ENCODE measurements around the gene FOXP1. TPM values are rescaled to one million over a fixed set of nuclear protein-coding genes. Genes with fewer than 3 reads are reported as not detected.

The FOXP1 gene
- total and polyA plus RNA-seq, 5 experiments from 2014 or later = 280 to 443 (median 382) TPM

GRCh38 chr3:71206305-71207165 is 377.0 kb downstream of the FOXP1 start:
- peak overlapping the region in 3 of 10 donors; percentile 4 to 13 (median 11) for H3K4me3 Mint-ChIP-seq
- no peaks in the 10 kb centered on the region for H3K27me3 Mint-ChIP-seq
- POLR2A ChIA-PET = no interaction called here

GRCh38 chr3:71203727-71204488 is 379.6 kb downstream of the FOXP1 start:
- no peaks in the 10 kb centered on the region for H3K27me3 Mint-ChIP-seq
- ATAC-seq (peak in 1 of 2 donors; percentile 6), DNase-seq (no peak)
- POLR2A ChIA-PET = interaction anchor here (0.7 to 0.9 kb wide), 2 partner anchors 10 to 48 kb away, joined by 3 read pairs; no protein-coding TSS in a partner anchor
- no peaks in the 10 kb centered on the region for H3K9me3 Mint-ChIP-seq
- H3K27ac Mint-ChIP-seq = peak overlapping the region; percentile 30 to 83 (median 62)
- peaks cover 44 to 87% (median 83%) of the 10 kb centered on the region in 4 donors for H3K4me1 Mint-ChIP-seq
- peak overlapping the region in 5 of 10 donors; percentile 15 to 63 (median 52) for H3K4me3 Mint-ChIP-seq
- peaks cover 0 to 26% (median 0%) of the 10 kb centered on the region in 3 donors for H3K36me3 Mint-ChIP-seq

More at GRCh38 chr3:71206305-71207165, 377.0 kb downstream of the FOXP1 start:
- Mint-ChIP-seq H3K9me3 (no peaks in the 10 kb centered on the region), H3K27ac (peak overlapping the region in 8 of 10 donors; percentile 16 to 84 (median 50)), H3K36me3 (peaks cover 0 to 26% (median 4%) of the 10 kb centered on the region in 3 donors), H3K4me1 (peaks cover 54 to 96% (median 95%) of the 10 kb centered on the region in 4 donors)
- ATAC-seq (no peak), DNase-seq (no peak)

GRCh38 chr3:71202848-71203533 is 380.5 kb downstream of the FOXP1 start:
- peaks cover 0 to 25% (median 1%) of the 10 kb centered on the region in 3 donors for H3K36me3 Mint-ChIP-seq
- ATAC-seq (peak in 1 of 2 donors; percentile 25), DNase-seq (no peak)
- POLR2A ChIA-PET = interaction anchor here (0.7 kb wide), 1 partner anchor 49 kb away, joined by 3 read pairs; no protein-coding TSS in a partner anchor
- H3K9me3 Mint-ChIP-seq = no peaks in the 10 kb centered on the region
- peak overlapping the region; percentile 1 to 83 (median 38) for H3K27ac Mint-ChIP-seq
- H3K4me3 Mint-ChIP-seq = no peak overlapping the region
- no peaks in the 10 kb centered on the region for H3K27me3 Mint-ChIP-seq
- peaks cover 37 to 80% (median 74%) of the 10 kb centered on the region in 4 donors for H3K4me1 Mint-ChIP-seq

GRCh38 chr3:71201939-71202338 is 381.6 kb downstream of the FOXP1 start:
- ATAC-seq = no peak
- peaks cover 30 to 79% (median 72%) of the 10 kb centered on the region in 4 donors for H3K4me1 Mint-ChIP-seq
- peaks cover 0 to 31% (median 9%) of the 10 kb centered on the region in 3 donors for H3K36me3 Mint-ChIP-seq
- H3K27ac Mint-ChIP-seq = peak overlapping the region in 9 of 10 donors; percentile 18 to 80 (median 70)
- DNase-seq = no peak
- no peaks in the 10 kb centered on the region for H3K9me3 Mint-ChIP-seq
- no peak overlapping the region for H3K4me3 Mint-ChIP-seq
- no peaks in the 10 kb centered on the region for H3K27me3 Mint-ChIP-seq
- POLR2A ChIA-PET = no interaction called here

- H3K9me3 Mint-ChIP-seq = no peaks in the 10 kb centered on the region
- peaks cover 21 to 70% (median 61%) of the 10 kb centered on the region in 4 donors for H3K4me1 Mint-ChIP-seq
- H3K4me3 Mint-ChIP-seq = peak overlapping the region in 1 of 10 donors; percentile 39
- no peaks in the 10 kb centered on the region for H3K27me3 Mint-ChIP-seq
- ATAC-seq (no peak), DNase-seq (no peak)
- H3K36me3 Mint-ChIP-seq = peaks cover 4 to 61% (median 34%) of the 10 kb centered on the region in 3 donors
- peak overlapping the region in 8 of 10 donors; percentile 8 to 71 (median 46) for H3K27ac Mint-ChIP-seq
- POLR2A ChIA-PET = no interaction called here
Measured at GRCh38 chr3:71197841-71198565, 385.5 kb downstream of the FOXP1 start.

- Mint-ChIP-seq H3K27ac (peak overlapping the region in 4 of 10 donors; percentile 9 to 63 (median 46)), H3K9me3 (no peaks in the 10 kb centered on the region), H3K4me3 (peak overlapping the region in 2 of 10 donors; percentile 0 to 62), H3K4me1 (peaks cover 18 to 70% (median 59%) of the 10 kb centered on the region in 4 donors), H3K36me3 (peaks cover 4 to 73% (median 36%) of the 10 kb centered on the region in 3 donors), H3K27me3 (no peaks in the 10 kb centered on the region)
- POLR2A ChIA-PET = no interaction called here
- no peak for DNase-seq
- no peak for ATAC-seq
Measured at GRCh38 chr3:71195492-71195891, 388.0 kb downstream of the FOXP1 start.

- peaks cover 16 to 71% (median 58%) of the 10 kb centered on the region in 4 donors for H3K4me1 Mint-ChIP-seq
- POLR2A ChIA-PET = interaction anchor here (0.7 kb wide), 1 partner anchor 64 kb away, joined by 4 read pairs; no protein-coding TSS in a partner anchor
- no peaks in the 10 kb centered on the region for H3K27me3 Mint-ChIP-seq
- ATAC-seq (no peak), DNase-seq (no peak)
- H3K27ac Mint-ChIP-seq = peak overlapping the region in 3 of 10 donors; percentile 78 to 94 (median 91)
- peak overlapping the region in 1 of 10 donors; percentile 19 for H3K4me3 Mint-ChIP-seq
- no peaks in the 10 kb centered on the region for H3K9me3 Mint-ChIP-seq
- peaks cover 4 to 75% (median 41%) of the 10 kb centered on the region in 3 donors for H3K36me3 Mint-ChIP-seq
Measured at GRCh38 chr3:71194785-71195184, 388.7 kb downstream of the FOXP1 start.

- POLR2A ChIA-PET = no interaction called here
- ATAC-seq (no peak), DNase-seq (no peak)
- Mint-ChIP-seq H3K4me3 (peak overlapping the region in 1 of 10 donors; percentile 10), H3K27me3 (no peaks in the 10 kb centered on the region), H3K9me3 (no peaks in the 10 kb centered on the region), H3K36me3 (peaks cover 4 to 83% (median 24%) of the 10 kb centered on the region in 3 donors), H3K4me1 (peaks cover 25 to 79% (median 73%) of the 10 kb centered on the region in 4 donors), H3K27ac (peak overlapping the region; percentile 15 to 71 (median 40))
Measured at GRCh38 chr3:71191031-71191482, 392.5 kb downstream of the FOXP1 start.

- Mint-ChIP-seq H3K4me1 (peaks cover 27 to 82% (median 75%) of the 10 kb centered on the region in 4 donors), H3K9me3 (no peaks in the 10 kb centered on the region), H3K27ac (peak overlapping the region; percentile 1 to 81 (median 38)), H3K36me3 (peaks cover 0 to 83% (median 13%) of the 10 kb centered on the region in 3 donors), H3K27me3 (no peaks in the 10 kb centered on the region), H3K4me3 (no peak overlapping the region)
- ATAC-seq (no peak), DNase-seq (no peak)
- POLR2A ChIA-PET = no interaction called here
Measured at GRCh38 chr3:71189480-71189879, 394.0 kb downstream of the FOXP1 start.

GRCh38 chr3:71187715-71188114 is 395.8 kb downstream of the FOXP1 start:
- Mint-ChIP-seq H3K9me3 (no peaks in the 10 kb centered on the region), H3K4me3 (no peak overlapping the region), H3K36me3 (peaks cover 0 to 84% (median 11%) of the 10 kb centered on the region in 3 donors), H3K27ac (peak overlapping the region in 5 of 10 donors; percentile 15 to 67 (median 59)), H3K27me3 (no peaks in the 10 kb centered on the region), H3K4me1 (peaks cover 25 to 75% (median 67%) of the 10 kb centered on the region in 4 donors)
- no peak for DNase-seq
- POLR2A ChIA-PET = no interaction called here
- no peak for ATAC-seq

- no peaks in the 10 kb centered on the region for H3K9me3 Mint-ChIP-seq
- H3K4me3 Mint-ChIP-seq = no peak overlapping the region
- H3K4me1 Mint-ChIP-seq = peaks cover 25 to 70% (median 59%) of the 10 kb centered on the region in 4 donors
- H3K36me3 Mint-ChIP-seq = peaks cover 0 to 81% (median 11%) of the 10 kb centered on the region in 3 donors
- POLR2A ChIA-PET = interaction anchor here (1.2 kb wide), 1 partner anchor 56 kb away, joined by 5 read pairs; no protein-coding TSS in a partner anchor
- DNase-seq (no peak), ATAC-seq (no peak)
- peak overlapping the region in 9 of 10 donors; percentile 4 to 67 (median 52) for H3K27ac Mint-ChIP-seq
- no peaks in the 10 kb centered on the region for H3K27me3 Mint-ChIP-seq
Measured at GRCh38 chr3:71186801-71187200, 396.7 kb downstream of the FOXP1 start.
